Endodermal cell (in vitro differentiated cells): ENCODE measurements around the gene ZMIZ1. TPM values are rescaled to one million over a fixed set of nuclear protein-coding genes. Genes with fewer than 3 reads are reported as not detected.

Experiments used
- DNase-seq: peaks from one replicate; pipeline ENCODE4 v3.0.0-alpha.2; 2017
- H3K27ac ChIP-seq: 2 replicates; pipeline ENCODE4 v1.5.1; 2013; ENCODE audit warnings: mild to moderate bottlenecking, low read depth, low read length, moderate library complexity
- H3K27me3 ChIP-seq: 2 replicates; pipeline ENCODE4 v1.6.1; 2013; ENCODE audit warnings: mild to moderate bottlenecking, low read length, moderate library complexity; ENCODE audit not compliant: insufficient read depth, control insufficient read depth, poor library complexity, severe bottlenecking
- H3K36me3 ChIP-seq: 2 replicates; pipeline ENCODE4 v1.7.0; 2013; ENCODE audit warnings: mild to moderate bottlenecking, low read length, moderate library complexity; ENCODE audit not compliant: control insufficient read depth, insufficient read depth
- H3K4me1 ChIP-seq: one replicate; pipeline ENCODE4 v1.7.0; 2013; ENCODE audit warnings: low read length; ENCODE audit not compliant: control insufficient read depth, insufficient read depth
- H3K4me3 ChIP-seq: 2 replicates; pipeline ENCODE4 v1.5.1; 2013; ENCODE audit warnings: mild to moderate bottlenecking, low read length, moderate library complexity
- H3K9ac ChIP-seq: 2 replicates; pipeline ENCODE4 v1.6.1; 2013; ENCODE audit warnings: mild to moderate bottlenecking, low read length, moderate library complexity; ENCODE audit not compliant: poor library complexity, severe bottlenecking; ENCODE audit errors: extremely low read depth
- H3K9me3 ChIP-seq: 2 replicates; pipeline ENCODE4 v1.6.1; 2013; ENCODE audit warnings: mild to moderate bottlenecking, low read length, moderate library complexity; ENCODE audit not compliant: control insufficient read depth
- H3K27ac Mint-ChIP-seq: 2 replicates; pipeline ENCODE4 v1.8.0; 2020; ENCODE audit warnings: mixed read lengths
- H3K27me3 Mint-ChIP-seq: 2 replicates; pipeline ENCODE4 v1.8.0; 2021; ENCODE audit warnings: mild to moderate bottlenecking, mixed read lengths; ENCODE audit not compliant: insufficient read depth
- H3K36me3 Mint-ChIP-seq: 2 replicates; pipeline ENCODE4 v1.8.0; 2020; ENCODE audit warnings: low read depth, mixed read lengths
- H3K4me1 Mint-ChIP-seq: 2 replicates; pipeline ENCODE4 v1.8.0; 2020; ENCODE audit warnings: mixed read lengths
- H3K4me3 Mint-ChIP-seq: 2 replicates; pipeline ENCODE4 v1.8.0; 2020; ENCODE audit warnings: mild to moderate bottlenecking, moderate library complexity, mixed read lengths
- H3K9me3 Mint-ChIP-seq: 2 replicates; pipeline ENCODE4 v1.8.0; 2020; ENCODE audit warnings: mild to moderate bottlenecking, mixed read lengths
- WGBS, 2 experiments: methylation state at CpG; one replicate each; pipeline versions ENCODE4 v1.1.5 to v1.1.7; 2013; ENCODE audit warnings: missing lambda C conversion rate in 2 of 2, mixed read lengths in 1 of 2; ENCODE audit not compliant: insufficient coverage in 1 of 2, insufficient read length in 1 of 2; 5-methylcytosine and 5-hydroxymethylcytosine counted together
- total RNA-seq, 2 donors: library from RNA; stranded (reverse); fragmentation: NEBNext Ultra II Directional in 1 of 2; extraction: Animal tissue kit (Norgen Biotek cat#: 25700) in 1 of 2; gene quantifications; 2 replicates in 1 of 2; 3 replicates in 1 of 2; pipeline ENCODE4 v1.2.1, GENCODE V29; 2021
- TF ChIP-seq, protein P1 (sequence below): fragments of 200-600 bp; sonication (generic); conservative IDR thresholded peaks from 2 replicates; pipeline ENCODE4 v1.5.0; 2021; ENCODE audit warnings: antibody characterized with exemption, mild to moderate bottlenecking

Gene ZMIZ1
- total RNA-seq, 2 donors from 2014 or later, result 65.3 to 67.5 TPM

DNA sequence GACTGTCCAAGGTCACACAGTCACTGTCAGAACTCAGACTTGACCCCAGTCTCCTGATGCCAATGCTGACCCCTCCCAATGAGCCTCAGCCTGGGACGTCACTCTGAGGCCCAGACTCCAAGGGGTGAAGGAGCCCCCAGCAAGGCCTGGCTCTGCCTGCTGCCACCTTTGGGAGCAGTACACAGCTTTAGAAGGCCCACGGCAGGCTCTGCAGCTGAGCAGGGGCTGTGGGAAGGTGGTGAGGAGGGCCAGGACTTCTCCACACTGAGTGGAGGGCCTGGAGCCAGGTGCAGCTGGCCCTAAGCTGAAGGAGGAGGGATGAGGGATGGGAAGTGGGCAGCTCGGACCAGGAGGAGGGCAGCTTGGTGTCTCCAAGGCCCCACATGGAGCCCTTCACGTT lies 23.9 kb upstream of the ZMIZ1 start:
- WGBS, 2 experiments, result 85% methylated on average over 4 of the region's 4 CpGs
- peaks cover 17% of the 10 kb centered on the region for H3K4me1 Mint-ChIP-seq
- peaks cover 2% of the 10 kb centered on the region for H3K27me3 Mint-ChIP-seq
- Histone ChIP-seq H3K9ac (no peak overlapping the region), H3K4me3 (no peak overlapping the region), H3K36me3 (no peaks in the 10 kb centered on the region), H3K27ac (no peak overlapping the region), H3K9me3 (no peaks in the 10 kb centered on the region), H3K4me1 (peaks cover 10% of the 10 kb centered on the region), H3K27me3 (no peaks in the 10 kb centered on the region)
- H3K9me3 Mint-ChIP-seq, result no peaks in the 10 kb centered on the region
- DNase-seq, result peak; percentile 24
- no peak overlapping the region for H3K4me3 Mint-ChIP-seq
- H3K27ac Mint-ChIP-seq, result no peak overlapping the region
- no peaks in the 10 kb centered on the region for H3K36me3 Mint-ChIP-seq
- TF ChIP-seq, protein P1, sequence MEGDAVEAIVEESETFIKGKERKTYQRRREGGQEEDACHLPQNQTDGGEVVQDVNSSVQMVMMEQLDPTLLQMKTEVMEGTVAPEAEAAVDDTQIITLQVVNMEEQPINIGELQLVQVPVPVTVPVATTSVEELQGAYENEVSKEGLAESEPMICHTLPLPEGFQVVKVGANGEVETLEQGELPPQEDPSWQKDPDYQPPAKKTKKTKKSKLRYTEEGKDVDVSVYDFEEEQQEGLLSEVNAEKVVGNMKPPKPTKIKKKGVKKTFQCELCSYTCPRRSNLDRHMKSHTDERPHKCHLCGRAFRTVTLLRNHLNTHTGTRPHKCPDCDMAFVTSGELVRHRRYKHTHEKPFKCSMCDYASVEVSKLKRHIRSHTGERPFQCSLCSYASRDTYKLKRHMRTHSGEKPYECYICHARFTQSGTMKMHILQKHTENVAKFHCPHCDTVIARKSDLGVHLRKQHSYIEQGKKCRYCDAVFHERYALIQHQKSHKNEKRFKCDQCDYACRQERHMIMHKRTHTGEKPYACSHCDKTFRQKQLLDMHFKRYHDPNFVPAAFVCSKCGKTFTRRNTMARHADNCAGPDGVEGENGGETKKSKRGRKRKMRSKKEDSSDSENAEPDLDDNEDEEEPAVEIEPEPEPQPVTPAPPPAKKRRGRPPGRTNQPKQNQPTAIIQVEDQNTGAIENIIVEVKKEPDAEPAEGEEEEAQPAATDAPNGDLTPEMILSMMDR, result no peak

DNA sequence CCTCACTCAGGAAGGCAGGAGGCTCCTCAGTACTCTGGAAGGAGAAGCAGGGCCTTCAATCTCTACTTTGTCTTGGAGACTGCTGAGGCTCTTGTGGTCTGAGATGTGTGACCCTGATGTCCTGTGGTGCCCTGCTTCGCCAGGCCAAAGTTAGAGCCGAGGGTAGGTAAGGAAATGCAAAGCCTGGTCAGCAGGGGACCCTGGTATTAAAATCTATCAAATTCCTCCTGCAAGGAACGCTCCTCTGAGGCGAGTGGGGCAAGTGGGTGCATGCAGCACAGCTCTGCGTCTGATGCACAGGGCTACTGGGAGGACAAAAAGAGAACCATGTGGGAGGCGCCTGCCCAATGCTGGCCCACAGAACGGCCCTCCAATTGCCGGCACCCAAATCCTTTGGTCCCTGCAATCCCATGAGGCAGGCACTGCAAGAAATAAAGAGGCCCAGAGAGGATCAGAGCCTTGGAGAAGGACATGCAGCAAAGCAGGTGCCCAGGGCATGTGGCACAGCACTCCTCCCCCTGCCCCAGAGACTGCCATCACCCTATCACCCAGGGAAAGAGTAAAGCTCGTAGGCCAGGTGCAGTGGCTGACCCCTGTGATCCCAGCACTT lies 23.1 kb upstream of the ZMIZ1 start:
- no peak overlapping the region for H3K9ac ChIP-seq
- H3K27ac ChIP-seq, result no peak overlapping the region
- H3K27ac Mint-ChIP-seq, result no peak overlapping the region
- H3K36me3 Mint-ChIP-seq, result no peaks in the 10 kb centered on the region
- H3K4me3 ChIP-seq, result no peak overlapping the region
- H3K4me1 ChIP-seq, result peaks cover 14% of the 10 kb centered on the region
- 74 to 100% methylated on average over 6 to 9 of the region's 9 CpGs for whole genome bisulfite sequencing, 2 experiments
- H3K9me3 ChIP-seq, result no peaks in the 10 kb centered on the region
- no peaks in the 10 kb centered on the region for H3K9me3 Mint-ChIP-seq
- no peaks in the 10 kb centered on the region for H3K36me3 ChIP-seq
- peaks cover 2% of the 10 kb centered on the region for H3K27me3 Mint-ChIP-seq
- no peak overlapping the region for H3K4me3 Mint-ChIP-seq
- no peaks in the 10 kb centered on the region for H3K27me3 ChIP-seq
- TF ChIP-seq, protein P1, result no peak
- H3K4me1 Mint-ChIP-seq, result peaks cover 25% of the 10 kb centered on the region
- peak; percentile 42 for DNase-seq

GRCh38 chr10:79046326-79046725 lies 22.4 kb upstream of the ZMIZ1 start:
- H3K4me1 Mint-ChIP-seq, result peaks cover 32% of the 10 kb centered on the region
- Histone ChIP-seq H3K4me1 (peaks cover 20% of the 10 kb centered on the region), H3K27me3 (no peaks in the 10 kb centered on the region), H3K4me3 (no peak overlapping the region), H3K36me3 (no peaks in the 10 kb centered on the region), H3K27ac (no peak overlapping the region), H3K9me3 (no peaks in the 10 kb centered on the region), H3K9ac (no peak overlapping the region)
- DNase-seq, result peak; percentile 24
- 92 to 98% methylated on average over 8 to 9 of the region's 9 CpGs for WGBS, 2 experiments
- H3K9me3 Mint-ChIP-seq, result no peaks in the 10 kb centered on the region
- H3K27me3 Mint-ChIP-seq, result no peaks in the 10 kb centered on the region
- no peaks in the 10 kb centered on the region for H3K36me3 Mint-ChIP-seq
- TF ChIP-seq, protein P1, result no peak
- H3K27ac Mint-ChIP-seq, result no peak overlapping the region
- no peak overlapping the region for H3K4me3 Mint-ChIP-seq
